CD14-positive monocyte (primary cell): Measurements from ENCODE around the gene DNAH2. TPM values are rescaled to one million over a fixed set of nuclear protein-coding genes. Genes with fewer than 3 reads are reported as not detected.

Experiments
- DNase-seq, 3 donors: peaks; one replicate each; pipeline ENCODE4 v3.0.0-alpha.2; 2011 to 2022
- H2AFZ ChIP-seq: 2 replicates; pipeline ENCODE4 v1.6.0; 2012; ENCODE audit warnings: mild to moderate bottlenecking, low read depth, low read length, inconsistent platforms; ENCODE audit not compliant: insufficient read depth, poor library complexity, severe bottlenecking
- H3K27ac ChIP-seq, 2 donors: 1 replicate in 1 of 2; 2 replicates in 1 of 2; pipeline ENCODE4 v1.5.1; 2012 to 2013; ENCODE audit warnings: low read length in 2 of 2, control low read depth in 1 of 2, inconsistent platforms in 1 of 2, low read depth in 1 of 2, mild to moderate bottlenecking in 1 of 2
- H3K27me3 ChIP-seq, 2 donors: one replicate each; pipeline versions ENCODE4 v1.6.0 to v1.6.1; 2011 to 2013; ENCODE audit warnings: low read length in 2 of 2; ENCODE audit not compliant: control insufficient read depth in 2 of 2, insufficient read depth in 2 of 2
- H3K36me3 ChIP-seq, 2 donors: replicated peaks in 1 of 2; 1 replicate in 1 of 2; 2 replicates in 1 of 2; pipeline versions ENCODE4 v1.5.1 to v1.6.1; 2012 to 2013; ENCODE audit warnings: low read length in 2 of 2, control low read depth in 1 of 2, inconsistent platforms in 1 of 2, mild to moderate bottlenecking in 1 of 2; ENCODE audit not compliant: insufficient read depth in 2 of 2, control insufficient read depth in 1 of 2
- H3K4me1 ChIP-seq, 2 donors: 1 replicate in 1 of 2; 2 replicates in 1 of 2; pipeline versions ENCODE4 v1.5.1 to v1.6.1; 2012 to 2013; ENCODE audit warnings: low read length in 2 of 2, control low read depth in 1 of 2, inconsistent platforms in 1 of 2, mild to moderate bottlenecking in 1 of 2, moderate library complexity in 1 of 2; ENCODE audit not compliant: insufficient read depth in 2 of 2, control insufficient read depth in 1 of 2
- H3K4me2 ChIP-seq: replicated peaks from 2 replicates; pipeline ENCODE3; 2012; ENCODE audit warnings: low read length, moderate library complexity, mild to moderate bottlenecking; ENCODE audit not compliant: poor library complexity, severe bottlenecking; ENCODE audit errors: extremely low read depth
- H3K4me3 ChIP-seq, 3 experiments: fragments of 200-600 bp in 1 of 3; sonication (generic) in 1 of 3; replicated peaks in 1 of 3; 1 replicate in 2 of 3; 2 replicates in 1 of 3; pipeline ENCODE4 v1.5.1; 2011 to 2013; ENCODE audit warnings: low read length in 3 of 3, mild to moderate bottlenecking in 3 of 3, control low read depth in 2 of 3, low read depth in 2 of 3, inconsistent platforms in 1 of 3, moderate library complexity in 1 of 3
- H3K79me2 ChIP-seq: 2 replicates; pipeline ENCODE4 v1.6.0; 2012; ENCODE audit warnings: mild to moderate bottlenecking, control low read depth, inconsistent platforms, low read length, moderate library complexity; ENCODE audit not compliant: insufficient read depth
- H3K9ac ChIP-seq: 2 replicates; pipeline ENCODE4 v1.6.0; 2017; ENCODE audit warnings: low read length, mild to moderate bottlenecking; ENCODE audit not compliant: insufficient read depth, poor library complexity, severe bottlenecking
- H3K9me3 ChIP-seq, 2 donors: replicated peaks in 1 of 2; 1 replicate in 1 of 2; 2 replicates in 1 of 2; pipeline versions ENCODE4 v1.5.1 to v1.6.1; 2012 to 2013; ENCODE audit warnings: low read length in 2 of 2, control low read depth in 1 of 2; ENCODE audit not compliant: control insufficient read depth in 1 of 2, insufficient read depth in 1 of 2
- H4K20me1 ChIP-seq: 2 replicates; pipeline ENCODE4 v1.6.0; 2012; ENCODE audit warnings: mild to moderate bottlenecking, low read length, control low read depth, moderate library complexity; ENCODE audit not compliant: insufficient read depth
- H3K27ac Mint-ChIP-seq, 7 donors: one replicate each; pipeline ENCODE4 v1.8.0; 2020; ENCODE audit warnings: mild to moderate bottlenecking in 7 of 7, mixed read lengths in 7 of 7, moderate library complexity in 6 of 7, inconsistent platforms in 2 of 7
- H3K27me3 Mint-ChIP-seq, 3 donors: one replicate each; pipeline ENCODE4 v1.8.0; 2021 to 2022; ENCODE audit warnings: low read depth in 3 of 3, mild to moderate bottlenecking in 3 of 3, mixed read lengths in 3 of 3, moderate library complexity in 3 of 3, inconsistent platforms in 1 of 3
- H3K36me3 Mint-ChIP-seq, 2 donors: one replicate each; pipeline ENCODE4 v1.8.0; 2020; ENCODE audit warnings: mixed read lengths in 2 of 2, inconsistent platforms in 1 of 2, mild to moderate bottlenecking in 1 of 2
- H3K4me1 Mint-ChIP-seq: one replicate; pipeline ENCODE4 v1.8.0; 2020; ENCODE audit warnings: mild to moderate bottlenecking, mixed read lengths
- H3K4me3 Mint-ChIP-seq, 2 donors: one replicate each; pipeline ENCODE4 v1.8.0; 2020; ENCODE audit warnings: mild to moderate bottlenecking in 2 of 2, mixed read lengths in 2 of 2, moderate library complexity in 1 of 2
- H3K9me3 Mint-ChIP-seq, 7 donors: one replicate each; pipeline ENCODE4 v1.8.0; 2020 to 2022; ENCODE audit warnings: mixed read lengths in 7 of 7, mild to moderate bottlenecking in 6 of 7, moderate library complexity in 6 of 7, inconsistent platforms in 2 of 7
- WGBS: methylation state at CpG from one replicate; pipeline ENCODE4 v1.1.5; 2013; ENCODE audit warnings: missing lambda C conversion rate; ENCODE audit not compliant: insufficient coverage; 5-methylcytosine and 5-hydroxymethylcytosine counted together
- intact Hi-C, 2 donors: fragments of 100-400 bp; cut with micrococcal nuclease; formaldehyde crosslinking; loops; one replicate each; pipeline versions ENCODE4 v1.15.0 to v1.15.1; 2023
- polyA plus RNA-seq, 3 donors: library from polyadenylated mRNA; depleted of rRNA in 1 of 3; unstranded in 2 of 3; stranded (reverse) in 1 of 3; fragments of 300-500 nt in 2 of 3; fragments of >200 nt in 1 of 3; fragmentation: Illumina TruSeq in 2 of 3; gene quantifications; 1 replicate in 2 of 3; 2 replicates in 1 of 3; pipeline ENCODE4 v1.2.3, GENCODE V29; 2012 to 2021
- TF ChIP-seq, protein P1 (sequence below): fragments of 200-600 bp; IDR thresholded peaks from one replicate; pipeline ENCODE4 v1.8.0; 2022; ENCODE audit warnings: antibody characterized with exemption, mild to moderate bottlenecking

Gene DNAH2
- polyA plus RNA-seq, 3 donors: 0.03 to 0.15 TPM; not detected in 1

GRCh38 chr17:7707858-7708750, 9.4 kb upstream of the DNAH2 start:
- H3K36me3 ChIP-seq: peaks cover 0 to 3% of the 10 kb centered on the region in 2 donors
- H3K4me2 ChIP-seq: no peak overlapping the region
- TF ChIP-seq, protein P1, sequence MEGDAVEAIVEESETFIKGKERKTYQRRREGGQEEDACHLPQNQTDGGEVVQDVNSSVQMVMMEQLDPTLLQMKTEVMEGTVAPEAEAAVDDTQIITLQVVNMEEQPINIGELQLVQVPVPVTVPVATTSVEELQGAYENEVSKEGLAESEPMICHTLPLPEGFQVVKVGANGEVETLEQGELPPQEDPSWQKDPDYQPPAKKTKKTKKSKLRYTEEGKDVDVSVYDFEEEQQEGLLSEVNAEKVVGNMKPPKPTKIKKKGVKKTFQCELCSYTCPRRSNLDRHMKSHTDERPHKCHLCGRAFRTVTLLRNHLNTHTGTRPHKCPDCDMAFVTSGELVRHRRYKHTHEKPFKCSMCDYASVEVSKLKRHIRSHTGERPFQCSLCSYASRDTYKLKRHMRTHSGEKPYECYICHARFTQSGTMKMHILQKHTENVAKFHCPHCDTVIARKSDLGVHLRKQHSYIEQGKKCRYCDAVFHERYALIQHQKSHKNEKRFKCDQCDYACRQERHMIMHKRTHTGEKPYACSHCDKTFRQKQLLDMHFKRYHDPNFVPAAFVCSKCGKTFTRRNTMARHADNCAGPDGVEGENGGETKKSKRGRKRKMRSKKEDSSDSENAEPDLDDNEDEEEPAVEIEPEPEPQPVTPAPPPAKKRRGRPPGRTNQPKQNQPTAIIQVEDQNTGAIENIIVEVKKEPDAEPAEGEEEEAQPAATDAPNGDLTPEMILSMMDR: no peak
- peaks cover 0 to 18% (median 6%) of the 10 kb centered on the region in 7 donors for H3K9me3 Mint-ChIP-seq
- H3K36me3 Mint-ChIP-seq: peaks cover 16 to 17% of the 10 kb centered on the region in 2 donors
- peaks cover 11 to 23% of the 10 kb centered on the region in 2 donors for H3K4me1 ChIP-seq
- intact Hi-C loops: no loop called here
- H3K9me3 ChIP-seq: peaks cover 0 to 12% of the 10 kb centered on the region in 2 donors
- H3K27me3 ChIP-seq: peaks cover 25 to 61% of the 10 kb centered on the region in 2 donors
- H4K20me1 ChIP-seq: no peaks in the 10 kb centered on the region
- H3K4me3 Mint-ChIP-seq: peak overlapping the region in 1 of 2 donors; percentile 70
- no peak overlapping the region for H2AFZ ChIP-seq
- no peak overlapping the region for H3K9ac ChIP-seq
- H3K27me3 Mint-ChIP-seq: peaks cover 45 to 83% (median 56%) of the 10 kb centered on the region in 3 donors
- 90% methylated on average over 16 of the region's 22 CpGs for WGBS
- no peak overlapping the region for H3K4me3 ChIP-seq
- no peaks in the 10 kb centered on the region for H3K79me2 ChIP-seq
- peak overlapping the region in 1 of 7 donors; percentile 18 for H3K27ac Mint-ChIP-seq
- H3K27ac ChIP-seq: no peak overlapping the region
- DNase-seq: no peak
- H3K4me1 Mint-ChIP-seq: peaks cover 27% of the 10 kb centered on the region

- H2AFZ ChIP-seq: no peak overlapping the region
- peaks cover 30% of the 10 kb centered on the region for H3K4me1 Mint-ChIP-seq
- H3K27ac Mint-ChIP-seq: no peak overlapping the region
- H3K36me3 ChIP-seq: no peaks in the 10 kb centered on the region
- H3K27me3 ChIP-seq: peaks cover 25 to 55% of the 10 kb centered on the region in 2 donors
- H3K4me3 Mint-ChIP-seq: no peak overlapping the region
- H3K9ac ChIP-seq: no peak overlapping the region
- TF ChIP-seq, protein P1: no peak
- H4K20me1 ChIP-seq: no peaks in the 10 kb centered on the region
- peaks cover 0 to 8% of the 10 kb centered on the region in 2 donors for H3K9me3 ChIP-seq
- no peaks in the 10 kb centered on the region for H3K79me2 ChIP-seq
- peaks cover 11 to 23% of the 10 kb centered on the region in 2 donors for H3K4me1 ChIP-seq
- no peak overlapping the region for H3K27ac ChIP-seq
- no peak overlapping the region for H3K4me2 ChIP-seq
- H3K4me3 ChIP-seq: no peak overlapping the region
- WGBS: 92% methylated on average over 3 of the region's 11 CpGs
- peak in 1 of 3 donors; percentile 5 for DNase-seq
- H3K36me3 Mint-ChIP-seq: peaks cover 7 to 9% of the 10 kb centered on the region in 2 donors
- intact Hi-C loops: no loop called here
- peaks cover 0 to 18% (median 6%) of the 10 kb centered on the region in 7 donors for H3K9me3 Mint-ChIP-seq
- peaks cover 41 to 81% (median 54%) of the 10 kb centered on the region in 3 donors for H3K27me3 Mint-ChIP-seq
Measured at GRCh38 chr17:7709031-7709430, 8.5 kb upstream of the DNAH2 start.
